GM18873 (cell line): Measurements from ENCODE around the gene MYLK.

Experiments
- ATAC-seq: cut with Tn5 transposase; IDR thresholded peaks from one replicate; pipeline ENCODE4 v1.9.1; 2021; ENCODE audit warnings: mild to moderate bottlenecking, moderate library complexity, moderate number of reproducible peaks; ENCODE audit not compliant: unreplicated experiment, low FRiP score

MYLK gene

GRCh38 chr3:123584284-123584987, 299.7 kb downstream of the MYLK start:
- ATAC-seq: peak; percentile 23

DNA sequence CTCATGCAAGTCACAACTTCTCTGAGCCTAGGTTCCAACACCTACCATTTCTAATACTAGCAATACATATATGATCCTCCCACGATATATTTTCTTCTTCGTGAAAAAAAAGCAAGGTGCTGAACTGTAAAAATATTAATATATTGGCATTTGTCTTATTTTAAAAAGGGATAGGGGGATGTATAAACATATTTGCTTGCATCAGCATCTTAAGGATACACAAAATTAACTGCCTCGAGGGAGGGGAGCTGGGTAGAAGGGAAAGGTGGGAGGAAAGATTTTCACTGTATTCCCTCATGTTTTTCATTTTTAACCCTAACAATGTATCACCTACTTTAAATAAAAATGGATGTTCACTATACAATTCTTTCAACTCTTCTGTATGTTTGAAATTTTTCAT, 300.6 kb downstream of the MYLK start:
- no peak for ATAC-seq

GRCh38 chr3:123582315-123582714, 301.8 kb downstream of the MYLK start:
- ATAC-seq: no peak

- ATAC-seq: no peak
Measured at GRCh38 chr3:123576122-123576521, 308.0 kb downstream of the MYLK start.

DNA sequence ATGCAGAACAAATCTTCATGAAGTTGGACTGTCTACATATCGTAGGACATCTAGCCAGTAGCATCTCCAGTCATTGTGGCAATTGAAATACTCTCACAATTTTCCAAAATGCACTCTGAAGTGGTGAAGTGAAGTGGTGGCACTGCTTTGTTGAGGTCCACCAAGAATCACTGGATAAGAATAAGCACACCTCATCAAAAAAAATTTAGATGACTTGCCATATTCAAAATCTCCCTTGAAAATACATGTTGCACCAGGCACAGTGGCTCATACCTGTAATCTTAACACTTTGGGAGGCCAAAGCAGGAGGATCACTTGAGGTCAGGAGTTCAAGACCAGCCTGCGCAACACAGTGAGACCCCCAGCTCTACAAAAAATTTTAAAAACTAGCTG, 312.2 kb downstream of the MYLK start:
- no peak for ATAC-seq

GRCh38 chr3:123571264-123571972, 312.7 kb downstream of the MYLK start:
- ATAC-seq: no peak

GRCh38 chr3:123568875-123569274, 315.3 kb downstream of the MYLK start:
- ATAC-seq: no peak

DNA sequence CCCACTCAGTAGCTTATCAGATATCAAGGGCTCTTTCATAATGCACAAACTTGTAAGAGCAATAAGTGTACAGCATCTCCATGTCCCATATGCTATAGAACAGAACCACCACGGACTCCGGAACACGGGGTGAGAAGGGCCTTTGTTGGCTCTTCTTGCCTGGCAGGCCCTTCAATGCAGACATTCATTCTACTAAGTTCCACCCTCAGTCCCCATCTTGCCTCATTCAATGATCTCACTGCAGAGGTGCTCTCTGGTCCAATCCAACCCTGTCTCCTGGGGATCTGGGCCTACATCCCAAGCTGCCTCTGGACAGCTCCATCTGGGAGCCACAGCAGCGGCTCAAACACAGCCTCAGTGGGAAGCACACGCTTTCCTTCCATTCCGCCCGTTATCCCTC, 316.1 kb downstream of the MYLK start:
- no peak for ATAC-seq

GRCh38 chr3:123564056-123564455, 320.1 kb downstream of the MYLK start:
- ATAC-seq: no peak

GRCh38 chr3:123562547-123562946, 321.6 kb downstream of the MYLK start:
- ATAC-seq: no peak

DNA sequence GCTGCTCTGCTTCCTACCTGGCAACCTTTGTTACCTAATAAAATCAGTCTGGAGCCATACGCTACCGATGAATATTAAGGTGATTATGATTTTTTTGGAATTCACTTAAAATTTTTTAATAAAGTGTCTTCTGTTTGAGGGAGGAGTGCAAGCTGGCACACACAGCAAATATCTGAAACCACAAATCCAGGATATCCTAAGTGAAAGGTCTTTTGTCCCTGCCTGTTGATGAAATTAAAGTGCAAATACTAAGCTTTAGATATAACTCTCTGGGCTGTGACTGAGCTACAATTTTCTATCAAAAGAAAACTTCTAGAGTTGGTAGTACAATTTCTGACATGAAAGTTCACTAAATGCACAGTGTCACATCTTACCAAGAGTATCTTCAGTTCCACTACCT, 322.9 kb downstream of the MYLK start:
- ATAC-seq: no peak
